ENCODE data around the gene AOAH.

- no peak for TF ChIP-seq CTCF (conservative IDR thresholded peaks at IDR 0.05; ENCODE audit: low read depth, low read length)
- no peak for TF ChIP-seq EZH2 (IDR thresholded peaks at IDR 0.05; ENCODE audit: borderline replicate concordance, low read depth, low read length, poor library complexity, severe bottlenecking)
Measured at GRCh38 chr7:36626111-36626510, 98.2 kb downstream of the AOAH start.
